ENCODE measurements around the gene ROGDI. TPM values are rescaled to one million over a fixed set of nuclear protein-coding genes. Genes with fewer than 3 reads are reported as not detected.
A peak's percentile ranks its signal among the peaks of the same experiment; 100 is the strongest.

Gene ROGDI
- total RNA-seq, 2 donors from 2014 or later, result 21.8 to 25.9 TPM

DNA sequence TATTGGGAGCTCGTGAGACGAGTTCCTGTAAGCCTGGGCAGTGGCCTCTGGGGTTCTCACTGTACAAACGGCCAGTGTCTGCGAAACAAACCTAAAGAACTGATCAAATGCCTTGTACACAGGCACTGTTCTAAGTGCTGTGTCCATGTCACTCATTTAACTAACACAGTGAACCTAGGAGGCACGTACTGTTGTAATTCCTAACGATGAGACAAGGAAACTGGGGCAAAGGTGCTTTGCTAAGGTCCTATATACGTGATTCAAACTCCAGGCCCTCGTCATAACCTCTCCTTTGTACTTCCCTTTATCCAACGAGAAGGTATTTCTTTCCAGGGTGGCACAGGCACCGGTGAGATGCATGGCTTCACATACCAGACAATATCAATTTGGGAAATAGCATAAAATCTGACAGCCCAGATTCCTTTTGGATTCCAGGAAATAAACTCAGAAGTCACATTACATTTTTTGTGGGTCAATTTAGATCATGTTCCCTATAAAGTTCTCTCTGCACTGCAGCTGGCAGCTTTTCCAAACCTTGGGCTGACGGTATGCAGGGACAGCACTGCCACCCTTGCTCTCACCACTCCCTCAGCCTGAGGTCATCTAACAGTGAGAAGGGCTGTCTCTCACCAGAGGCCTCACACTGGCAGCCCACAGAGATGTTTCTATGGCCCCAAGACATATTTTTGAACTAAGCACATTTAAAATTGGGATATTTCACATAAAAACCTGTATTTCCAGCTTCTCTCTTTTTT, 26.3 kb upstream of the ROGDI start:
- Histone ChIP-seq H3K36me3 (replicated peaks in 1 of 2; ENCODE audit: insufficient read depth in 1 of 2, low read depth in 2 of 2) (peaks cover 0 to 45% of the 10 kb centered on the region in 2 donors), H3K27me3 (no peaks in the 10 kb centered on the region), H3K4me1 (no peaks in the 10 kb centered on the region), H3K4me3 (no peak overlapping the region), H3K9me3 (no peaks in the 10 kb centered on the region), H3K27ac (no peak overlapping the region)
- WGBS, 2 donors, result 96% methylated on average over 11 of the region's 11 CpGs
- ATAC-seq (no peak), DNase-seq (no peak)
- intact Hi-C loops (cut with DNase I), result no loop called here
- TF ChIP-seq CTCF (IDR thresholded peaks at IDR 0.05), result no peak
- TF ChIP-seq POLR2A (IDR thresholded peaks at IDR 0.05), result no peak

- WGBS, 2 donors, result 43 to 53% methylated on average over 5 to 10 of the region's 10 CpGs
- Histone ChIP-seq H3K4me1 (no peaks in the 10 kb centered on the region), H3K9me3 (no peaks in the 10 kb centered on the region), H3K27me3 (no peaks in the 10 kb centered on the region), H3K4me3 (no peak overlapping the region), H3K36me3 (replicated peaks in 1 of 2; ENCODE audit: insufficient read depth in 1 of 2, low read depth in 2 of 2) (peaks cover 0 to 46% of the 10 kb centered on the region in 2 donors), H3K27ac (no peak overlapping the region)
- no peak for TF ChIP-seq CTCF (IDR thresholded peaks at IDR 0.05)
- TF ChIP-seq POLR2A (IDR thresholded peaks at IDR 0.05), result no peak
- peak; percentile 77 for ATAC-seq
- intact Hi-C loops (cut with DNase I), result no loop called here
- DNase-seq, result peak in 1 of 4 donors; percentile 29
Measured at GRCh38 chr16:4826980-4827379, 24.5 kb upstream of the ROGDI start.

GRCh38 chr16:4826526-4826925, 24.1 kb upstream of the ROGDI start:
- no peak for DNase-seq
- 92 to 100% methylated on average over 4 of the region's 4 CpGs for WGBS, 2 donors
- Histone ChIP-seq H3K4me1 (no peaks in the 10 kb centered on the region), H3K27me3 (no peaks in the 10 kb centered on the region), H3K9me3 (no peaks in the 10 kb centered on the region), H3K4me3 (no peak overlapping the region), H3K36me3 (replicated peaks in 1 of 2; ENCODE audit: insufficient read depth in 1 of 2, low read depth in 2 of 2) (peaks cover 0 to 46% of the 10 kb centered on the region in 2 donors), H3K27ac (no peak overlapping the region)
- no peak for ATAC-seq
- intact Hi-C loops (cut with DNase I), result no loop called here
- TF ChIP-seq CTCF (IDR thresholded peaks at IDR 0.05), result no peak
- no peak for TF ChIP-seq POLR2A (IDR thresholded peaks at IDR 0.05)

- peaks cover 0 to 42% of the 10 kb centered on the region in 2 donors for H3K36me3 ChIP-seq (replicated peaks in 1 of 2; ENCODE audit: insufficient read depth in 1 of 2, low read depth in 2 of 2)
- no peaks in the 10 kb centered on the region for H3K4me1 ChIP-seq
- WGBS, 2 donors, result 78 to 83% methylated on average over 8 of the region's 8 CpGs
- DNase-seq, result no peak
- ATAC-seq, result no peak
- H3K4me3 ChIP-seq, result no peak overlapping the region
- no peak overlapping the region for H3K27ac ChIP-seq
- no peak for TF ChIP-seq CTCF (IDR thresholded peaks at IDR 0.05)
- no peak for TF ChIP-seq POLR2A (IDR thresholded peaks at IDR 0.05)
- intact Hi-C loops (cut with DNase I), result no loop called here
- no peaks in the 10 kb centered on the region for H3K27me3 ChIP-seq
- no peaks in the 10 kb centered on the region for H3K9me3 ChIP-seq
Measured at GRCh38 chr16:4825196-4825595, 22.8 kb upstream of the ROGDI start.

DNA sequence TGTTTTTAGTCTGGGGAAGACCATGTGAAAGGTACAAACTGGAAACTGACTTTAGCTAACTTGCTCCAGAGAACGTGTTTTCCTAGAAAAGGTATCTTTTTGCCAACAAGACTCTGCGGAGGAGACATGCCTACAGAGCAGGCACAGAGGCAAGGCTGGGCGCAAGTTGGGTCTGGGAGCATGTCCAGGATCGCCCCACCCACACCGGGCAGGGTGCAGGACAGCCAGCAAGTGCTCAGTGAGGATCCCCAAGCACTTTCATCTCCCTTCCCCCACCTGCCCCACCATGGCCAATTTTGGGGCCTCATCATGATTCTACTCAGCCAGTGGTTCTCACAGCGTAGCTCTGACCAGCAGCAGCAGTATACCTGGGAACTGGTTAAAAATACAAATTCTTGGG, 18.2 kb upstream of the ROGDI start:
- WGBS, 2 donors, result 85 to 94% methylated on average over 5 to 6 of the region's 6 CpGs
- DNase-seq (no peak), ATAC-seq (no peak)

More for the DNA sequence above, 18.2 kb upstream of the ROGDI start:
- H3K36me3 ChIP-seq (replicated peaks in 1 of 2; ENCODE audit: insufficient read depth in 1 of 2, low read depth in 2 of 2), result peaks cover 0 to 39% of the 10 kb centered on the region in 2 donors
- TF ChIP-seq POLR2A (IDR thresholded peaks at IDR 0.05), result no peak
- TF ChIP-seq CTCF (IDR thresholded peaks at IDR 0.05), result no peak
- H3K27ac ChIP-seq, result no peak overlapping the region
- intact Hi-C loops (cut with DNase I), result no loop called here
- no peaks in the 10 kb centered on the region for H3K4me1 ChIP-seq
- H3K4me3 ChIP-seq, result no peak overlapping the region
- H3K27me3 ChIP-seq, result no peaks in the 10 kb centered on the region
- H3K9me3 ChIP-seq, result no peaks in the 10 kb centered on the region

All from body of pancreas (tissue), 4 donors.